Neuronal stem cell (in vitro differentiated cells): ENCODE data around the gene PPP1R13L.

Experiments
- DNase-seq: peaks from one replicate; pipeline ENCODE4 v3.0.0-alpha.2; 2013; ENCODE audit warnings: low spot score
- H2AFZ ChIP-seq: one replicate; pipeline ENCODE4 v1.6.1; 2013; ENCODE audit warnings: mild to moderate bottlenecking, low read length, inconsistent platforms
- H2AK5ac ChIP-seq: 2 replicates; pipeline ENCODE4 v1.6.1; 2013; ENCODE audit warnings: low read depth, mild to moderate bottlenecking, inconsistent platforms, low read length, moderate library complexity, mixed read lengths
- H2BK120ac ChIP-seq: 2 replicates; pipeline ENCODE4 v1.6.1; 2013; ENCODE audit warnings: low read depth, mild to moderate bottlenecking, inconsistent platforms, low read length, moderate library complexity, mixed read lengths
- H2BK12ac ChIP-seq: one replicate; pipeline ENCODE4 v1.6.1; 2013; ENCODE audit warnings: low read length, inconsistent platforms
- H2BK15ac ChIP-seq: 2 replicates; pipeline ENCODE4 v1.6.1; 2013; ENCODE audit warnings: mild to moderate bottlenecking, low read length, inconsistent platforms, mixed read lengths
- H2BK5ac ChIP-seq: one replicate; pipeline ENCODE4 v1.6.1; 2013; ENCODE audit warnings: inconsistent platforms, mild to moderate bottlenecking, low read length, moderate library complexity
- H3K14ac ChIP-seq: one replicate; pipeline ENCODE4 v1.6.1; 2013; ENCODE audit warnings: low read length, inconsistent platforms
- H3K18ac ChIP-seq: 2 replicates; pipeline ENCODE4 v1.6.1; 2013; ENCODE audit warnings: low read length, inconsistent platforms
- H3K23ac ChIP-seq: 2 replicates; pipeline ENCODE4 v1.6.1; 2013; ENCODE audit warnings: low read depth, mild to moderate bottlenecking, mixed read lengths, low read length, inconsistent platforms; ENCODE audit not compliant: poor library complexity
- H3K27ac ChIP-seq: replicated peaks from 3 replicates; pipeline ENCODE4 v1.5.1; 2013; ENCODE audit warnings: low read length, inconsistent platforms
- H3K27me3 ChIP-seq, 3 experiments: 2 replicates each; pipeline ENCODE4 v1.6.1; 2013; ENCODE audit warnings: low read length in 3 of 3, mild to moderate bottlenecking in 2 of 3, inconsistent platforms in 1 of 3, low read depth in 1 of 3, mixed read lengths in 1 of 3, moderate library complexity in 1 of 3; ENCODE audit not compliant: control insufficient read depth in 3 of 3, insufficient read depth in 3 of 3
- H3K36me3 ChIP-seq, 2 donors: replicated peaks in 1 of 2; 2 replicates each; pipeline ENCODE4 v1.6.1; 2013; ENCODE audit warnings: low read length in 2 of 2; ENCODE audit not compliant: control insufficient read depth in 2 of 2, insufficient read depth in 2 of 2
- H3K4ac ChIP-seq: 2 replicates; pipeline ENCODE4 v1.6.1; 2013; ENCODE audit warnings: inconsistent platforms, mild to moderate bottlenecking, low read length, moderate library complexity
- H3K4me1 ChIP-seq, 2 donors: 1 replicate in 1 of 2; 2 replicates in 1 of 2; pipeline ENCODE4 v1.6.1; 2013; ENCODE audit warnings: low read length in 2 of 2, low read depth in 1 of 2; ENCODE audit not compliant: control insufficient read depth in 2 of 2, insufficient read depth in 1 of 2
- H3K4me2 ChIP-seq: one replicate; pipeline ENCODE4 v1.6.1; 2013; ENCODE audit warnings: mild to moderate bottlenecking, low read length, inconsistent platforms; ENCODE audit not compliant: insufficient read depth, poor library complexity, severe bottlenecking
- H3K4me3 ChIP-seq, 2 donors: 2 replicates each; pipeline ENCODE4 v1.5.1; 2013; ENCODE audit warnings: low read length in 2 of 2, mild to moderate bottlenecking in 2 of 2, inconsistent platforms in 1 of 2, moderate library complexity in 1 of 2
- H3K79me1 ChIP-seq: one replicate; pipeline ENCODE4 v1.6.1; 2013; ENCODE audit warnings: low read depth, mild to moderate bottlenecking, inconsistent platforms, low read length, moderate library complexity
- H3K9ac ChIP-seq: one replicate; pipeline ENCODE4 v1.6.1; 2013; ENCODE audit warnings: mild to moderate bottlenecking, low read depth, low read length, inconsistent platforms; ENCODE audit not compliant: poor library complexity
- H3K9me3 ChIP-seq, 2 donors: replicated peaks in 1 of 2; 2 replicates each; pipeline versions ENCODE3 to v1.6.1; 2013; ENCODE audit warnings: low read length in 2 of 2, mild to moderate bottlenecking in 2 of 2, inconsistent platforms in 1 of 2, low read depth in 1 of 2, mixed read lengths in 1 of 2, moderate library complexity in 1 of 2; ENCODE audit not compliant: control insufficient read depth in 2 of 2, insufficient read depth in 1 of 2
- H4K8ac ChIP-seq: one replicate; pipeline ENCODE4 v1.6.1; 2013; ENCODE audit warnings: low read depth, mild to moderate bottlenecking, inconsistent platforms, low read length, moderate library complexity
- H4K91ac ChIP-seq: one replicate; pipeline ENCODE4 v1.6.1; 2013; ENCODE audit warnings: low read length, low read depth, mild to moderate bottlenecking, inconsistent platforms; ENCODE audit not compliant: poor library complexity
- WGBS, 2 donors: extraction: QIAGEN DNeasy Blood & Tissue Kit; methylation state at CpG; one replicate each; pipeline ENCODE4 v1.1.7; 2013; ENCODE audit warnings: missing lambda C conversion rate in 2 of 2, mixed read lengths in 1 of 2; ENCODE audit not compliant: insufficient read length in 2 of 2, insufficient replicate concordance in 1 of 2; ENCODE audit errors: extremely low coverage in 2 of 2; 5-methylcytosine and 5-hydroxymethylcytosine counted together

Gene PPP1R13L

DNA sequence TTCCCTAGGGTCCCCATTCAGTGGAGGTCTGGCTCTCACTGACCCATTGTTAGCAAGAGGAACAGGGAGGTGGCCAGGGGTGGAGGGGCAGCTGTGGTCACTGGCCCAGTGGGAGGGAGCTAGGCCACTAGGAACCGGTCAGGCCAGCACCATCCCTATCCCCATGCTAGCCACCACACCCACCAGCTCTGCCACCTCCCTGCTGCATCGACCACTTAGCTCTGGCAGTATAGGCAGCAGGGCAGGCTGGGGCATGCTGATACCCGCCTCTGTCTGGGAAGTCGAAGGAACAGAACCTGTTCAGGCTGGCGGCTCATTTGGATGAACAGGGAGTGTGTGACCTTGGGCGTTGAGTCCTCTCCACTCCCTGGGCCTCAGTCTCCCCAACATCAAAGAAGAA lies 4.7 kb downstream of the PPP1R13L start:
- Histone ChIP-seq H2AFZ (no peak overlapping the region), H3K4me3 (no peak overlapping the region)
- no peak for DNase-seq

DNA sequence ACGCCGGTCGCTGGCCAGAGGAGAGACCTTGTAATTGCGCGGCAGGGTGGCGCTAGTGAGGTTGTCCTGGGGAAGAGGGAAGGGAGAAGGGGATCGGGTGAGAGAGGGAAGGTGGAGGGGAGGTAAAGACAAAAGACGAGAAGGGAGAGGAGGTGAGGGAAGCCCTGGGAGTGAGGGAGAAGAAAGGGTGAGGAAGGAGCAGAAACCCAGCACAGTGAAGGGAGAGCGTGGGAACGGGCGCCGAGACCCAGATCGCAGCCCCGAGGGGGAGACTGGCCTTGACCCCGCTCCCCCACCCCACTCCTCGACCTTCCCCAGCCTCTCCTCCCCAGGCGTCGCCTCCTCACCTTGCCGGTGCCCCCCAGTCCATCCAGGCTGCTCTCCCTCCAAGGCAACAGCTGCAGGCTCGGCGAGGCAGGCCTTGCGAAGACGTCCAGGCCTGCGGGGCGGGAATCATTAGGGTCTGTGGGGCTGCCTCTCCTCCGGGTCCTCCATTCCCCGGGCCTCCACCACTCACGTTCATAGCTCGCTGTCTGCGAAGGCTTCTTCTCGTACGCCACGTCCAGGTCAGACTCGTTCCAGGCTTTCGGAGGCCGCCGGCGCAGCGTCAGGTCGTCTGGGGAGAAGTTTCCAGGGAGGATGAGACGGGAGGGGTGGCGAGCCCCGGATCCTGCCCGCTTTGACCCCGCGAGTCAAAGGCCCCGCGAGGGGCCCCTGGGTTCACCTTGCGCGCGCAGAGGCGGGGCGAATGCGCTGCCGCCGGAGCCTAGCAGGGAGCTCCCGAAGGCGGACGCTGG lies 8.8 kb downstream of the PPP1R13L start:
- Histone ChIP-seq H2AK5ac (no peak overlapping the region), H2BK120ac (peak overlapping the region; percentile 61), H3K9me3 (peaks cover 0 to 1% of the 10 kb centered on the region in 2 donors), H3K14ac (no peak overlapping the region), H2BK12ac (no peak overlapping the region), H3K9ac (no peak overlapping the region), H3K27me3 (peaks cover 0 to 49% (median 14%) of the 10 kb centered on the region in 3 experiments), H3K4ac (no peak overlapping the region), H3K36me3 (no peaks in the 10 kb centered on the region), H3K27ac (no peak overlapping the region), H3K18ac (no peak overlapping the region), H4K8ac (no peak overlapping the region), H3K4me2 (peak overlapping the region; percentile 43), H3K4me3 (no peak overlapping the region), H2AFZ (no peak overlapping the region), H2BK5ac (no peak overlapping the region), H3K23ac (peak overlapping the region; percentile 60), H4K91ac (no peak overlapping the region), H3K79me1 (no peaks in the 10 kb centered on the region), H2BK15ac (no peak overlapping the region), H3K4me1 (peaks cover 5 to 9% of the 10 kb centered on the region in 2 donors)
- DNase-seq: no peak
- no CpG with 5 or more reads among the region's 59 CpGs for WGBS, 2 donors

More for the DNA sequence above, 4.7 kb downstream of the PPP1R13L start:
- peaks cover 2% of the 10 kb centered on the region for H3K79me1 ChIP-seq
- H4K91ac ChIP-seq: no peak overlapping the region
- H4K8ac ChIP-seq: no peak overlapping the region
- no peak overlapping the region for H3K14ac ChIP-seq
- no CpG with 5 or more reads among the region's 6 CpGs for WGBS, 2 donors
- no peak overlapping the region for H2AK5ac ChIP-seq
- H2BK15ac ChIP-seq: no peak overlapping the region
- no peak overlapping the region for H3K4me2 ChIP-seq
- H2BK120ac ChIP-seq: no peak overlapping the region
- peak overlapping the region; percentile 63 for H3K9ac ChIP-seq
- H3K36me3 ChIP-seq: no peaks in the 10 kb centered on the region
- H3K18ac ChIP-seq: peak overlapping the region; percentile 60
- peaks cover 18 to 76% (median 20%) of the 10 kb centered on the region in 3 experiments for H3K27me3 ChIP-seq
- H3K4ac ChIP-seq: no peak overlapping the region
- no peak overlapping the region for H2BK5ac ChIP-seq
- H3K23ac ChIP-seq: peak overlapping the region; percentile 38
- H3K4me1 ChIP-seq: peaks cover 15 to 25% of the 10 kb centered on the region in 2 donors
- H3K9me3 ChIP-seq: peaks cover 0 to 1% of the 10 kb centered on the region in 2 donors
- H3K27ac ChIP-seq: no peak overlapping the region
- no peak overlapping the region for H2BK12ac ChIP-seq

DNA sequence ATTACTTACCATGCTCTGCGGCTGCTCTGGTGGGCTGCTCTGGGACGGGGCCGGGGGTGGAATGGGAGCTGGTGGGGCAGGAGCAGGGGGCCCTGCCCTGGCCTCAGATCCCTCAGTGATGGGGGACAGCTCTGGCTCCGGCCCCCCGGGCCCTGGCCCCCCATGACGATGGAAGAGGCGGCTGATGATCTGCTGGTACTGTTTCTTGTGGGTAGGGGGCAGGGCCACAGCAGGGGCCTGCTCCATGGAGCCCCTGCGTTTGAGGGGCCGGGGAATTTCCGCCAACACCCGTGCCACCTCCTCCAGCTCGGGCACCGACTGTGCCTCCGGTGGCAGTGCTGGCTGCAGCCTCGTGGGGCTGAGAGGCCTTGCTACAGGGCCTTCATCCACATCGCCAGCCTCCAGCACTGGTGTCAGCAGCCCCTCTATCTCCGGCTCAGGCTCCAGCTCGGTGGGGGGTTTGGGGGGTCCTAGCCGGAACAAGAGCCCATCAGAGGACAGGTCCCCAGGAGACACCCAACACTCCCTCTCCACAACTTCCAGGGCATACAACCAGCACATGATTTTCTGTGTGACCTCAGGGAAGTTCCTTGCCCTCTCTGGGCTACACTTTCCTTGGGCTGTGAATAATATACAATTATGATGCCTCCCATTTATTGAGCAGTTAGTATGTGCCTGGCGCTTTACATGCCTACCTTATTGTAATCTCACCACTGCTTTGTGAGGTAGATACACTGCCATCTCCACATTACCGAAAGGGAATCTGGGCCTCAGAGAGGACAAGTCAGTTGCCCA lies 12.8 kb downstream of the PPP1R13L start:
- Histone ChIP-seq H3K14ac (no peak overlapping the region), H3K27ac (no peak overlapping the region), H2BK5ac (no peak overlapping the region), H4K8ac (no peak overlapping the region), H3K9me3 (peaks cover 0 to 1% of the 10 kb centered on the region in 2 donors), H2BK120ac (no peak overlapping the region), H3K9ac (peak overlapping the region; percentile 15), H3K36me3 (peaks cover 0 to 2% of the 10 kb centered on the region in 2 donors), H3K27me3 (peaks cover 0 to 22% (median 8%) of the 10 kb centered on the region in 3 experiments), H2AK5ac (peak overlapping the region; percentile 74), H3K4me1 (peaks cover 0 to 2% of the 10 kb centered on the region in 2 donors), H2AFZ (peak overlapping the region; percentile 71), H4K91ac (no peak overlapping the region), H3K18ac (no peak overlapping the region), H2BK12ac (no peak overlapping the region), H3K4ac (no peak overlapping the region), H2BK15ac (no peak overlapping the region), H3K4me2 (no peak overlapping the region), H3K4me3 (no peak overlapping the region), H3K79me1 (no peaks in the 10 kb centered on the region), H3K23ac (no peak overlapping the region)
- DNase-seq: no peak
- WGBS, 2 donors: no CpG with 5 or more reads among the region's 21 CpGs

DNA sequence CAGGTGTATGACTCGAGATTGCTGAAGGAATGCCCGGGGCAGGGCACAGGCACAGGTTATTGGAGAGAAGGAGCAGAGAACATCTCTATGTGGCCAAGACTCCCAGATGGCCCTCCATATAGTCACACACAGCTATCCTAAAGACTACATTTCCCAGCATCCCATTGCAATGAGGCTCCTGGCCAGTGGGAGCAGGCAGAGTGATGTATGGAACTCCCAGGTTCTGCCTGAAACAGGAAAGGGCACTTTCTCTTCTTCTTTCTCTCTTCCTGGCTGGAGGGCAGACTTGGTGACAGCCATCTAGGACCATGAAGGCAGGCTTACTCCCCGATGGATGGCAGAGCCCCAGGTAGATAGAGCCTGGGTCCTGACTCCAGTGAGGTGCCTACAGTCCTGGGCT lies 13.5 kb downstream of the PPP1R13L start:
- no peak overlapping the region for H3K14ac ChIP-seq
- H2BK12ac ChIP-seq: no peak overlapping the region
- H2AK5ac ChIP-seq: no peak overlapping the region
- H2BK120ac ChIP-seq: no peak overlapping the region
- H3K4me2 ChIP-seq: no peak overlapping the region
- peaks cover 0 to 19% (median 4%) of the 10 kb centered on the region in 3 experiments for H3K27me3 ChIP-seq
- H3K4ac ChIP-seq: no peak overlapping the region
- no peaks in the 10 kb centered on the region for H3K79me1 ChIP-seq
- WGBS, 2 donors: no CpG with 5 or more reads among the region's 3 CpGs
- H2AFZ ChIP-seq: peak overlapping the region; percentile 71
- no peak overlapping the region for H3K27ac ChIP-seq
- H2BK15ac ChIP-seq: no peak overlapping the region
- peaks cover 0 to 2% of the 10 kb centered on the region in 2 donors for H3K4me1 ChIP-seq
- H2BK5ac ChIP-seq: no peak overlapping the region
- no peak overlapping the region for H3K18ac ChIP-seq
- H3K23ac ChIP-seq: no peak overlapping the region
- no peak overlapping the region for H4K8ac ChIP-seq
- peaks cover 0 to 2% of the 10 kb centered on the region in 2 donors for H3K36me3 ChIP-seq
- H3K9me3 ChIP-seq: peaks cover 0 to 1% of the 10 kb centered on the region in 2 donors
- no peak overlapping the region for H3K4me3 ChIP-seq
- no peak overlapping the region for H4K91ac ChIP-seq
- DNase-seq: no peak
- H3K9ac ChIP-seq: no peak overlapping the region
